GM12872 (cell line): ENCODE data around the gene MAFF.

ENCODE experiments used
- CTCF ChIP-seq: IDR thresholded peaks from 3 replicates; pipeline ENCODE4 v1.5.1; 2011; ENCODE audit warnings: low read depth, mild to moderate bottlenecking, low read length, moderate library complexity; ENCODE audit not compliant: insufficient read depth

Gene MAFF

GRCh38 chr22:38174626-38175025, 27.2 kb upstream of the MAFF start:
- TF ChIP-seq CTCF, result no peak

- no peak for TF ChIP-seq CTCF
These were observed 26.3 kb upstream of the MAFF start for GRCh38 chr22:38175206-38176118.

- TF ChIP-seq CTCF, result 0 out of 3 replicates have a peak, but pooled peaks have one; percentile 2
These were observed 25.5 kb upstream of the MAFF start for GRCh38 chr22:38176170-38176741.

GRCh38 chr22:38177044-38177443, 24.8 kb upstream of the MAFF start:
- TF ChIP-seq CTCF, result no peak

GRCh38 chr22:38177926-38178604, 23.7 kb upstream of the MAFF start:
- no peak for TF ChIP-seq CTCF

GRCh38 chr22:38180841-38181452, 20.8 kb upstream of the MAFF start:
- 0 out of 3 replicates have a peak, but pooled peaks have one; percentile 15 for TF ChIP-seq CTCF

GRCh38 chr22:38181453-38182200, 20.2 kb upstream of the MAFF start, which contains the start of gene PLA2G6:
Gene PLA2G6, minus strand, starts transcription at chr22:38181830. Its CDS starts 12,404 bp downstream, at chr22:38169426.
- TF ChIP-seq CTCF, result no peak
